Coronary artery (tissue), 2 donors: Measurements from ENCODE around the gene ERLIN1.

Source experiments
- DNase-seq: peaks from one replicate; pipeline ENCODE4 v3.0.0-alpha.2; 2017; ENCODE audit warnings: low spot score
- H3K27ac ChIP-seq, 2 donors: fragments of 200-600 bp; sonication (generic); one replicate each; pipeline ENCODE4 v1.5.1; 2016 to 2019
- H3K4me3 ChIP-seq: fragments of 200-600 bp; sonication (generic); 2 replicates; pipeline ENCODE4 v1.5.1; 2016; ENCODE audit warnings: mild to moderate bottlenecking, moderate library complexity
- TF ChIP-seq, protein P1 (sequence below): fragments of 200-600 bp; sonication (generic); IDR thresholded peaks from one replicate; pipeline ENCODE4 v1.5.1; 2019; ENCODE audit warnings: antibody characterized with exemption

ERLIN1 gene

DNA sequence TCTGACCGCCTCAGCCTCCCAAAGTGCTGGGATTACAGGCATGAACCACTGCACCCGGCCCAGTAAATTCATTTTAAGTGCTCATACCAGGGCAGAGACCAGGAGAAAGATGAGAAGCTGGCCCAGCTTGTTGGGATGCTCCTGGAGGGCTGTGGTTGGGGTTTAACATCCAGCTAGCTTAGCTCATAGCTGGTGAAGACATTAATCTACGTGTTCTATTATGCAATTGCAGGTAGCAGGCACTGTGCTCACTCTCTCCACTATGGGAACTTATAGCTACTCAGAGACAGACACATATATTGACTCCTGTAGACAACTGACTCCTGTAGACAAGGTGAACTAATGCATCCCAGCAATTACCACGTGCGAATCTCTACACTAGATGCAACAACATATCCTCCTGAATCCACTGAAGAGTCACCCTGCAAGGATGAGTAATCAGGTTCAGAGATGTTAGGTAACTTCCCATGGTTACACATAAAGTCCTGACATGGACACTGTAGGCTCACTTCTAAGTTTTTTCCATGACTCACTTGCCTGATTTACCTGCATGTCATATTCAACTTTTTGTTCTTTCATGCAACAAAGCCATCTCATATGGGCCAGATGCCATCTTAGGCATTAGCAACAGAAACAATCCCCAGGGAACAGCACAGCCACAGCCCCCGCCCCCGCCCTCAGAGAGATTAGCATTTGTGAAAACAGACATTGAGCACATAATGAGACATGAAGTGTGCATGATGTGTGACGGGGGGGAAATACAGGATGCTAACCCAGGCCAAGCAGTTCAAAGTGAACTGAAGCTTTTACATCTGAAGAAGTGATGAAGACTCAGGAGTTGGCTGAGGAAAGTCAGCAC lies 37.2 kb downstream of the ERLIN1 start:
- Histone ChIP-seq H3K27ac (no peak overlapping the region), H3K4me3 (no peak overlapping the region)
- no peak for DNase-seq
- TF ChIP-seq, protein P1, sequence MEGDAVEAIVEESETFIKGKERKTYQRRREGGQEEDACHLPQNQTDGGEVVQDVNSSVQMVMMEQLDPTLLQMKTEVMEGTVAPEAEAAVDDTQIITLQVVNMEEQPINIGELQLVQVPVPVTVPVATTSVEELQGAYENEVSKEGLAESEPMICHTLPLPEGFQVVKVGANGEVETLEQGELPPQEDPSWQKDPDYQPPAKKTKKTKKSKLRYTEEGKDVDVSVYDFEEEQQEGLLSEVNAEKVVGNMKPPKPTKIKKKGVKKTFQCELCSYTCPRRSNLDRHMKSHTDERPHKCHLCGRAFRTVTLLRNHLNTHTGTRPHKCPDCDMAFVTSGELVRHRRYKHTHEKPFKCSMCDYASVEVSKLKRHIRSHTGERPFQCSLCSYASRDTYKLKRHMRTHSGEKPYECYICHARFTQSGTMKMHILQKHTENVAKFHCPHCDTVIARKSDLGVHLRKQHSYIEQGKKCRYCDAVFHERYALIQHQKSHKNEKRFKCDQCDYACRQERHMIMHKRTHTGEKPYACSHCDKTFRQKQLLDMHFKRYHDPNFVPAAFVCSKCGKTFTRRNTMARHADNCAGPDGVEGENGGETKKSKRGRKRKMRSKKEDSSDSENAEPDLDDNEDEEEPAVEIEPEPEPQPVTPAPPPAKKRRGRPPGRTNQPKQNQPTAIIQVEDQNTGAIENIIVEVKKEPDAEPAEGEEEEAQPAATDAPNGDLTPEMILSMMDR, result no peak

DNA sequence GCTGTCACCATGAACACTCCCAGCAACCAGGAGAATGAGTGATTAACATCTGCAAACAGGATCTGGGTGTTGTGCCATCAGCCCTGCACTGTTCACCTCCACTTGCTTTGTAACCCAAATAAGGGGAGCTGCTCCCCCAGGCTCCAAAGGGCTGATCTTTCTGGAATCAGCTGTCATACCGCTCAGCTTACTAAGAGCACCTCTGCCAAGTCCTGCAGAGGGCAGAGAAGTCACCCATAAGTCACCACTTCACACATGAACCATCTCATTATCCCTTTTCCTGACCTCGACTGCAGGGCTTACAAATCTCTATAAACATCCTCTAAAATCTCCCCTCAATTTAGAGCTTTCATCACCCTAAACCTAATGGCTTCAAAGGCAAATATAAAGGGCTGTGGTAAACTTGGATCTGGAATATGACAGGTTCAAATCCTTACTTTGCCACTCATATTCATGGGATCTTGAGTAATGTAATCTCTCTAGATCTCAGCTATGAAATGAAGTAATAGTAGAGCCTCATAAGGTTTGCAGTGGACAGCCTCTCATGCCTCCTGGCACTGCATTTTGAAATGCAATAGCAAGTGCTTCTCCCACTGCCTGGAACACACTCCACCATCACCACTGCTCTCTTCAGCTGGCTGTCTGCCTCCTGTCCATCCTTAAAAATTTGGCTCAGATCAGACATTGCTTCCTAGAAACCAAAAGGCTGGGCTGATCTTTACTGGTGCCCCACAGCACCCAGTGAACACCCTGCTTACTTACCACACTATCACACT lies 38.8 kb downstream of the ERLIN1 start:
- TF ChIP-seq, protein P1, result no peak

DNA sequence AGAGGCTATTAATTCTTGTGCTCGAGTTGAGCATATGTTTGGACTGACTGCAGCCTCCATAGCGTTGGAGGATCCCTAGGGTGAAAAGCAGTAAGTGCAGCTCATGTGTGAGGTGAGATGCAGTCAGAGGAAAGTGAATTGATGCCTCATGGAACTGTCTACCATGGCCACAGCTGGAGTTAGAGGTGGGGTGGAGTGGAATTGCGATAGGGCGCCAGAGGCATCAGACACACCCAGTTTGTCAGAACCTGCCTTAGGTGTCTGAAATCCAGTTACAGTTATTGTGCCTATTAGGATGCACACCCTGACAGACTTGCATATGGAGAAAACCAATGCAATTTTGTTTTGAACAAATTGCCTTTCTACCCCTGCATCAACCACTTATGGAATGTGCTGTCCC lies 39.4 kb downstream of the ERLIN1 start:
- TF ChIP-seq, protein P1, result no peak
- no peak for DNase-seq
- Histone ChIP-seq H3K27ac (no peak overlapping the region), H3K4me3 (no peak overlapping the region)

More for the DNA sequence above, 38.8 kb downstream of the ERLIN1 start:
- DNase-seq, result no peak
- H3K4me3 ChIP-seq, result no peak overlapping the region
- no peak overlapping the region for H3K27ac ChIP-seq

DNA sequence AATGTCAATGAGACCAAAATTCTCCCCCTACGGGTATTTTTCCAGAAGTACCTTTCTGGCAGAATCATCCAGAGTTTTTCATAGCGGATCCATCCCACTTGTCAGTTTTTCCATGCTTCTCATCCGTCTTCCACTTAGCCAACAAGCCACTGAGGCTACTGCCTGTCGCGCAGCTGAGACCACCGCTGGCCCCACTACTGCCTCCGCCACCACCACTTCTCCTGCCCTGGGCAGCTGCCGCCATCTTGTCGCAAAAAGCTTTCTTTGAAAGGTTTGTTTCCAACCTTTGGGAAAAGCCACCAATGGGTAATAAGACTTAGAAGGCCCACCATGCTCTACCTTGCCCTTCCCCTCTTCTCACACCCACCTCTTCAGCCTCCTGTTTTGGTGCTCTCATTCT lies 42.1 kb downstream of the ERLIN1 start:
- TF ChIP-seq, protein P1, result no peak
- H3K27ac ChIP-seq, result no peak overlapping the region
- no peak for DNase-seq
- no peak overlapping the region for H3K4me3 ChIP-seq

DNA sequence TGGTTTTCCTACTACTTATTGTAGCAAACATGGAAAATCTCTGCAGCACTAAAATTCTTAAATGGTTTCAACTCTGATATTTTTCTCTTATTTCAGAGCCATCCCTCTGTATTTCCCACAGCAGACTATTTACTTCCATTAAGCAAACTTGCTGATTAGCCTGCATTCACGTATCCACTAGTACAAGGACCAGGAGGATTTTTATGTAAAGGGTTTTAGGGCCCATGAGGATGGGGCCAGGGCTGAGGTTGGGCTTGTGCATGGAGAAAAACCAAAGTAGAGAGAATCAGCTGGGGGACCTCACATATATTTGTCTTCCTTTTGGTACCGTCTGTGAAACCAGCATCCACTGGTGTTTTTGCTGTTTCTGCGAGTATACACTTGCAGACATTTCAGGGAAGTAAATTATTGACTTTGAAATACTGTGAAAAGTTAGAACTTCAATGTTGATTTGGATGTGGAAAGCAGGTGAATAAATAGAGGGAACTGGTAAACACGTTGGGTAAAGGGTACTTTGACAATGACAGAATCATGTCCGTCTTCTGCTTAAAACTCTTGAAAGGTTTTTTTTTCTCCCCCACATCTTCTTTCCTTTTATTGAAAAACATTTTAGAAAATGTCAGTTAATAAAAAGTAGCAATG lies 44.3 kb downstream of the ERLIN1 start:
- no peak overlapping the region for H3K4me3 ChIP-seq
- DNase-seq, result no peak
- no peak overlapping the region for H3K27ac ChIP-seq
- TF ChIP-seq, protein P1, result no peak

DNA sequence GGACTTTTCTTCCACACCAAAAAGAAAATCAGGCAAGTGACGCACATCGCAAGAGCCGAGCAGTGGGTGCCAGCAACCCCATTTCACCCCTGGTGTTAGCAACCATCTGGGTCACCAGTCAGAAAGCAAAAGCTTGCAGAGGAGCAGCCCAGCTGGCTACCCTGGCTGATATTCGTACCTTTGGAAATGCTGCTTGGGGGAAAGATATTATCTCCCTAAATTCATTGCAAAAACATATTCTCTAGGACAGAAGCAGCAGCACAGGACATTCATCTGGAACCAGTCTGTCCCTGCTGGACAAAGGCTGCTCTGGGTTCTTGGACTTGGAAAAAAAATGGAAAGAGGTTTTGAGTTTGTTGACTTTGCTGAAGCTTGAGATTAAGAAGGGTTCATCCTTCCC lies 45.8 kb downstream of the ERLIN1 start:
- no peak for DNase-seq
- no peak overlapping the region for H3K27ac ChIP-seq
- no peak overlapping the region for H3K4me3 ChIP-seq
- TF ChIP-seq, protein P1, result no peak
